H1 (cell line): ENCODE data around the gene DIS3L. TPM values are rescaled to one million over a fixed set of nuclear protein-coding genes. Genes with fewer than 3 reads are reported as not detected.
"Not testable (repeated sequence)": the region's sequence is repeated elsewhere in the genome, so short reads cannot be mapped to it uniquely, and the experiment has no call there.

Experiments used
- CTCF ChIA-PET: fragments of 300-600 bp; sonication (Branson Sonifier 250); formaldehyde crosslinking; loops from one replicate; lab custom pipeline; 2021; ENCODE audit not compliant: partially characterized antibody; lab: Charles Lee
- POLR2A ChIA-PET: fragments of 300-600 bp; sonication (Branson Sonifier 250); formaldehyde crosslinking; loops from one replicate; lab custom pipeline; 2021; ENCODE audit warnings: inconsistent platforms; ENCODE audit not compliant: partially characterized antibody; lab: Charles Lee
- DNase-seq, 2 experiments: peaks; one replicate each; pipeline versions ENCODE4 v3.0.0 to v3.0.0-alpha.2; 2010 to 2022; ENCODE audit warnings: low spot score in 2 of 2, low read depth in 1 of 2, mixed read lengths in 1 of 2
- FAIRE-seq: peaks from 2 replicates; lab custom pipeline; 2011; peaks lifted over from hg19 to GRCh38; lab: Jason Lieb, UNC
- H2AFZ ChIP-seq: 2 replicates; pipeline ENCODE4 v1.8.1; 2012; ENCODE audit warnings: low read length, inconsistent platforms
- H2AK5ac ChIP-seq: 2 replicates; pipeline ENCODE4 v1.6.1; 2013; ENCODE audit warnings: low read depth, low read length
- H2BK120ac ChIP-seq: replicated peaks from 2 replicates; pipeline ENCODE3; 2013; ENCODE audit warnings: low read depth, low read length, inconsistent platforms
- H2BK12ac ChIP-seq: 2 replicates; pipeline ENCODE4 v1.6.1; 2013; ENCODE audit warnings: low read depth, low read length
- H2BK15ac ChIP-seq: 2 replicates; pipeline ENCODE4 v1.6.1; 2013; ENCODE audit warnings: low read length
- H2BK20ac ChIP-seq: 2 replicates; pipeline ENCODE4 v1.6.1; 2013; ENCODE audit warnings: low read length
- H2BK5ac ChIP-seq: 2 replicates; pipeline ENCODE4 v1.6.1; 2013; ENCODE audit warnings: low read depth, low read length
- H3K14ac ChIP-seq: 2 replicates; pipeline ENCODE4 v1.6.1; 2013; ENCODE audit warnings: inconsistent platforms; ENCODE audit not compliant: insufficient read length
- H3K18ac ChIP-seq: 2 replicates; pipeline ENCODE4 v1.6.1; 2013; ENCODE audit warnings: low read length; ENCODE audit errors: extremely low read depth
- H3K23ac ChIP-seq: 2 replicates; pipeline ENCODE4 v1.6.1; 2013; ENCODE audit warnings: inconsistent platforms; ENCODE audit not compliant: insufficient read length
- H3K23me2 ChIP-seq: 2 replicates; pipeline ENCODE4 v1.6.1; 2013; ENCODE audit warnings: low read depth, low read length
- H3K27ac ChIP-seq: 2 replicates; pipeline ENCODE4 v1.6.1; 2011; ENCODE audit warnings: low read depth, low read length, inconsistent platforms
- H3K27me3 ChIP-seq, 4 experiments: replicated peaks in 1 of 4; 1 replicate in 1 of 4; 2 replicates in 3 of 4; pipeline versions ENCODE4 v1.6.1 to v1.8.1; 2011 to 2013; ENCODE audit warnings: low read length in 3 of 4, mild to moderate bottlenecking in 3 of 4, inconsistent platforms in 2 of 4, mixed read lengths in 2 of 4, moderate library complexity in 1 of 4; ENCODE audit not compliant: control insufficient read depth in 3 of 4, insufficient read depth in 3 of 4; ENCODE audit errors: extremely low read depth in 1 of 4
- H3K36me3 ChIP-seq, 4 experiments: 2 replicates each; pipeline versions ENCODE4 v1.6.1 to v1.8.1; 2011 to 2013; ENCODE audit warnings: mild to moderate bottlenecking in 4 of 4, low read length in 3 of 4, moderate library complexity in 2 of 4, control low read depth in 1 of 4, inconsistent platforms in 1 of 4; ENCODE audit not compliant: insufficient read depth in 4 of 4, control insufficient read depth in 2 of 4
- H3K4ac ChIP-seq: replicated peaks from 2 replicates; pipeline ENCODE3; 2013; ENCODE audit warnings: low read length, low read depth, mixed read lengths, inconsistent platforms; ENCODE audit not compliant: insufficient read length
- H3K4me1 ChIP-seq, 4 experiments: replicated peaks in 1 of 4; 1 replicate in 1 of 4; 2 replicates in 3 of 4; pipeline versions ENCODE4 v1.6.1 to v1.8.1; 2011 to 2013; ENCODE audit warnings: low read length in 3 of 4, inconsistent platforms in 2 of 4, mixed read lengths in 1 of 4; ENCODE audit not compliant: insufficient read depth in 4 of 4, control insufficient read depth in 3 of 4
- H3K4me2 ChIP-seq, 2 experiments: 2 replicates each; pipeline versions ENCODE4 v1.6.1 to v1.8.1; 2011 to 2013; ENCODE audit warnings: low read depth in 2 of 2, low read length in 2 of 2, control low read depth in 1 of 2, inconsistent platforms in 1 of 2, mild to moderate bottlenecking in 1 of 2; ENCODE audit not compliant: insufficient read depth in 1 of 2
- H3K4me3 ChIP-seq, 4 experiments: fragments of 200-600, 300-600 bp in 1 of 4; sonication (generic), shearing (Covaris generic), sonication (Bioruptor Twin) in 1 of 4; 2 replicates each; pipeline versions ENCODE4 v1.5.1 to v1.8.1; 2011 to 2016; ENCODE audit warnings: low read length in 4 of 4, low read depth in 3 of 4, control low read depth in 2 of 4, inconsistent platforms in 2 of 4, mild to moderate bottlenecking in 2 of 4, mixed read lengths in 1 of 4, moderate library complexity in 1 of 4; ENCODE audit not compliant: insufficient read depth in 2 of 4; ENCODE audit errors: extremely low read depth in 1 of 4
- H3K56ac ChIP-seq: replicated peaks from 2 replicates; pipeline ENCODE3; 2013; ENCODE audit warnings: low read depth, mild to moderate bottlenecking, mixed read lengths, low read length, inconsistent platforms; ENCODE audit not compliant: insufficient read length
- H3K79me1 ChIP-seq: 2 replicates; pipeline ENCODE4 v1.6.1; 2013; ENCODE audit warnings: low read depth, low read length, control low read depth
- H3K79me2 ChIP-seq, 2 experiments: 2 replicates each; pipeline versions ENCODE4 v1.6.1 to v1.8.1; 2012 to 2013; ENCODE audit warnings: low read length in 2 of 2, mild to moderate bottlenecking in 2 of 2, inconsistent platforms in 1 of 2; ENCODE audit not compliant: insufficient read depth in 2 of 2, control insufficient read depth in 1 of 2
- H3K9ac ChIP-seq, 4 experiments: replicated peaks in 1 of 4; 1 replicate in 1 of 4; 2 replicates in 3 of 4; pipeline versions ENCODE4 v1.6.1 to v1.8.1; 2011 to 2013; ENCODE audit warnings: low read depth in 3 of 4, low read length in 3 of 4, control low read depth in 2 of 4, mild to moderate bottlenecking in 2 of 4, moderate library complexity in 2 of 4, inconsistent platforms in 1 of 4; ENCODE audit errors: extremely low read depth in 1 of 4
- H3K9me3 ChIP-seq, 2 experiments: 2 replicates each; pipeline versions ENCODE4 v1.6.1 to v1.8.1; 2012 to 2013; ENCODE audit warnings: mild to moderate bottlenecking in 2 of 2, moderate library complexity in 2 of 2, control low read depth in 1 of 2, inconsistent platforms in 1 of 2, low read depth in 1 of 2, low read length in 1 of 2, mixed read lengths in 1 of 2; ENCODE audit not compliant: insufficient read depth in 2 of 2
- H4K20me1 ChIP-seq, 2 experiments: replicated peaks in 1 of 2; 2 replicates each; pipeline versions ENCODE3 to v1.8.1; 2011 to 2013; ENCODE audit warnings: inconsistent platforms in 2 of 2, low read length in 2 of 2, mild to moderate bottlenecking in 1 of 2; ENCODE audit not compliant: insufficient read depth in 2 of 2, control insufficient read depth in 1 of 2
- H4K5ac ChIP-seq: 2 replicates; pipeline ENCODE4 v1.6.1; 2013; ENCODE audit warnings: low read length, low read depth, mixed read lengths, inconsistent platforms; ENCODE audit not compliant: insufficient read length
- H4K8ac ChIP-seq: 2 replicates; pipeline ENCODE4 v1.8.0; 2013; ENCODE audit warnings: mild to moderate bottlenecking, moderate library complexity, low read length, inconsistent platforms; ENCODE audit not compliant: insufficient read depth; ENCODE audit errors: extremely low read depth
- H4K91ac ChIP-seq: replicated peaks from 2 replicates; pipeline ENCODE3; 2013; ENCODE audit warnings: low read length, mixed read lengths, inconsistent platforms; ENCODE audit not compliant: insufficient read length
- WGBS, 2 experiments: shearing (Covaris generic) in 1 of 2; methylation state at CpG; one replicate each; pipeline versions ENCODE4 v1.1.6 to v1.1.7; 2013 to 2015; ENCODE audit warnings: low lambda C conversion rate in 2 of 2, mixed read lengths in 2 of 2, inconsistent platforms in 1 of 2, low coverage in 1 of 2, missing lambda C conversion rate in 1 of 2; ENCODE audit not compliant: insufficient replicate concordance in 2 of 2, insufficient coverage in 1 of 2, insufficient read length in 1 of 2; ENCODE audit errors: extremely low coverage in 1 of 2, missing lambda C conversion rate in 1 of 2; 5-methylcytosine and 5-hydroxymethylcytosine counted together
- polyA plus RNA-seq, 7 experiments: library from polyadenylated mRNA; depleted of rRNA in 3 of 7; stranded (reverse) in 5 of 7; unstranded in 2 of 7; fragments of >200 nt in 5 of 7; fragments of 200-250 nt in 2 of 7; gene quantifications; 1 replicate in 5 of 7; 2 replicates in 1 of 7; 4 replicates in 1 of 7; pipeline versions ENCODE4 v1.2.1 to v1.2.3, GENCODE V29; 2011 to 2013; ENCODE audit warnings: missing spikeins in 2 of 7, mixed read lengths in 2 of 7
- total RNA-seq: library from RNA; stranded (reverse); fragmentation: NEBNext Ultra II Directional; extraction: Animal tissue kit (Norgen Biotek cat#: 25700); gene quantifications from 2 replicates; pipeline ENCODE4 v1.2.1, GENCODE V29; 2021

DIS3L gene
- total and polyA plus RNA-seq, 2 of the 8 experiments (the other 6 are each of a cell fraction or from before 2014, with no cell fraction given): 8.7 to 25.0 TPM

GRCh38 chr15:66304425-66304824 is 11.1 kb downstream of the DIS3L start:
- not testable (repeated sequence) for FAIRE-seq

More at GRCh38 chr15:66304425-66304824, 11.1 kb downstream of the DIS3L start:
- H3K23ac ChIP-seq, H2BK5ac ChIP-seq, H2BK20ac ChIP-seq, H2BK120ac ChIP-seq, H3K36me3 ChIP-seq, H4K91ac ChIP-seq, H3K4me2 ChIP-seq, H3K18ac ChIP-seq, H3K4me3 ChIP-seq, H4K5ac ChIP-seq, H3K4me1 ChIP-seq, H2AK5ac ChIP-seq, H3K27ac ChIP-seq, H2AFZ ChIP-seq, H3K56ac ChIP-seq, H3K79me2 ChIP-seq, H3K23me2 ChIP-seq, H4K8ac ChIP-seq, H3K14ac ChIP-seq, H2BK12ac ChIP-seq, H3K9me3 ChIP-seq, H3K4ac ChIP-seq, H2BK15ac ChIP-seq, DNase-seq, H3K79me1 ChIP-seq, H3K27me3 ChIP-seq, H4K20me1 ChIP-seq, H3K9ac ChIP-seq: not testable (repeated sequence)
- ChIA-PET CTCF (interaction anchor here (0.6 kb wide), 1 partner anchor 58 kb away, joined by 3 read pairs; no protein-coding TSS in a partner anchor), POLR2A (interaction anchor here (0.9 kb wide), 1 partner anchor 10 kb away, joined by 3 read pairs; no protein-coding TSS in a partner anchor)
- WGBS, 2 experiments: 94% methylated on average over 9 of the region's 10 CpGs; no CpG with 5 or more reads in 1 of the 2 experiments
